Trophoblast cell (in vitro differentiated cells and primary cell): ENCODE data around the gene ELP1.
A peak's percentile ranks its signal among the peaks of the same experiment; 100 is the strongest.
"Not testable (repeated sequence)": the region's sequence is repeated elsewhere in the genome, so short reads cannot be mapped to it uniquely, and the experiment has no call there.

Experiments used
- DNase-seq, 2 donors: peaks; one replicate each; pipeline ENCODE4 v3.0.0-alpha.2; 2016
- H2AFZ ChIP-seq: 2 replicates; pipeline ENCODE4 v1.6.1; 2013; ENCODE audit warnings: low read length, moderate library complexity, mild to moderate bottlenecking; ENCODE audit not compliant: insufficient read depth, poor library complexity
- H2AK5ac ChIP-seq: 2 replicates; pipeline ENCODE4 v1.6.1; 2013; ENCODE audit warnings: mild to moderate bottlenecking, low read length
- H2BK120ac ChIP-seq: 2 replicates; pipeline ENCODE4 v1.6.1; 2013; ENCODE audit warnings: low read length, mild to moderate bottlenecking, moderate library complexity; ENCODE audit not compliant: insufficient read depth, poor library complexity
- H2BK12ac ChIP-seq: 2 replicates; pipeline ENCODE4 v1.6.1; 2013; ENCODE audit warnings: mild to moderate bottlenecking, low read length, moderate library complexity
- H2BK5ac ChIP-seq: 2 replicates; pipeline ENCODE4 v1.6.1; 2013; ENCODE audit warnings: low read length, low read depth, moderate library complexity, mild to moderate bottlenecking; ENCODE audit not compliant: poor library complexity
- H3K14ac ChIP-seq: 2 replicates; pipeline ENCODE4 v1.6.1; 2013; ENCODE audit warnings: mild to moderate bottlenecking, low read length
- H3K18ac ChIP-seq: 2 replicates; pipeline ENCODE4 v1.6.1; 2013; ENCODE audit warnings: mild to moderate bottlenecking, low read length
- H3K23ac ChIP-seq: 2 replicates; pipeline ENCODE4 v1.6.1; 2013; ENCODE audit warnings: low read length
- H3K27ac ChIP-seq: 2 replicates; pipeline ENCODE4 v1.5.1; 2013; ENCODE audit warnings: low read depth, mild to moderate bottlenecking, inconsistent platforms, low read length, moderate library complexity
- H3K27me3 ChIP-seq: 2 replicates; pipeline ENCODE4 v1.6.1; 2013; ENCODE audit warnings: inconsistent platforms, mild to moderate bottlenecking, low read length, moderate library complexity; ENCODE audit not compliant: insufficient read depth
- H3K36me3 ChIP-seq, 2 experiments: 1 replicate in 1 of 2; 2 replicates in 1 of 2; pipeline ENCODE4 v1.6.1; 2013; ENCODE audit warnings: low read length in 2 of 2, mild to moderate bottlenecking in 2 of 2, moderate library complexity in 1 of 2; ENCODE audit not compliant: insufficient read depth in 2 of 2, control insufficient read depth in 1 of 2
- H3K4ac ChIP-seq: 2 replicates; pipeline ENCODE4 v1.6.1; 2013; ENCODE audit warnings: low read depth, mild to moderate bottlenecking, low read length, moderate library complexity
- H3K4me1 ChIP-seq, 2 experiments: 1 replicate in 1 of 2; 2 replicates in 1 of 2; pipeline ENCODE4 v1.6.1; 2013; ENCODE audit warnings: low read length in 2 of 2, mild to moderate bottlenecking in 2 of 2, moderate library complexity in 1 of 2; ENCODE audit not compliant: insufficient read depth in 2 of 2, control insufficient read depth in 1 of 2
- H3K4me2 ChIP-seq: 2 replicates; pipeline ENCODE4 v1.6.1; 2013; ENCODE audit warnings: inconsistent platforms, mild to moderate bottlenecking, low read length, moderate library complexity
- H3K4me3 ChIP-seq: 2 replicates; pipeline ENCODE4 v1.5.1; 2013; ENCODE audit warnings: mild to moderate bottlenecking, low read depth, low read length, inconsistent platforms
- H3K79me1 ChIP-seq: one replicate; pipeline ENCODE4 v1.6.1; 2013; ENCODE audit warnings: low read length
- H3K79me2 ChIP-seq: 2 replicates; pipeline ENCODE4 v1.6.1; 2013; ENCODE audit warnings: low read length, mild to moderate bottlenecking; ENCODE audit not compliant: control insufficient read depth, insufficient read depth, poor library complexity
- H3K9ac ChIP-seq: 2 replicates; pipeline ENCODE4 v1.6.1; 2013; ENCODE audit warnings: mild to moderate bottlenecking, low read length
- H3K9me3 ChIP-seq: 2 replicates; pipeline ENCODE4 v1.6.1; 2013; ENCODE audit warnings: low read depth, mild to moderate bottlenecking, control low read depth, inconsistent platforms, low read length; ENCODE audit not compliant: insufficient read depth
- H4K12ac ChIP-seq: 2 replicates; pipeline ENCODE4 v1.6.1; 2013; ENCODE audit warnings: low read depth, mild to moderate bottlenecking, low read length, moderate library complexity
- H4K8ac ChIP-seq: 2 replicates; pipeline ENCODE4 v1.6.1; 2013; ENCODE audit warnings: low read depth, mild to moderate bottlenecking, low read length, moderate library complexity
- H4K91ac ChIP-seq: one replicate; pipeline ENCODE4 v1.6.1; 2013; ENCODE audit warnings: low read depth, mild to moderate bottlenecking, low read length, moderate library complexity
- WGBS: extraction: QIAGEN DNeasy Blood & Tissue Kit; methylation state at CpG from one replicate; pipeline ENCODE4 v1.1.7; 2013; ENCODE audit warnings: missing lambda C conversion rate; ENCODE audit not compliant: insufficient read length, insufficient coverage; ENCODE audit errors: extremely low coverage; 5-methylcytosine and 5-hydroxymethylcytosine counted together

ELP1 gene

GRCh38 chr9:108839561-108839960, 94.4 kb downstream of the ELP1 start:
- not testable (repeated sequence) for H3K4me2 ChIP-seq, DNase-seq, H3K14ac ChIP-seq, H2BK12ac ChIP-seq, H3K4me3 ChIP-seq, H3K27ac ChIP-seq, H2BK5ac ChIP-seq, H3K79me2 ChIP-seq, H3K18ac ChIP-seq, H3K23ac ChIP-seq, H3K79me1 ChIP-seq, H3K4me1 ChIP-seq, H3K27me3 ChIP-seq, H2AK5ac ChIP-seq, H3K4ac ChIP-seq, H2BK120ac ChIP-seq, H4K12ac ChIP-seq, H2AFZ ChIP-seq, H3K9ac ChIP-seq, H4K8ac ChIP-seq, H3K9me3 ChIP-seq, H3K36me3 ChIP-seq, H4K91ac ChIP-seq
- no CpG with 5 or more reads among the region's 5 CpGs for WGBS

DNA sequence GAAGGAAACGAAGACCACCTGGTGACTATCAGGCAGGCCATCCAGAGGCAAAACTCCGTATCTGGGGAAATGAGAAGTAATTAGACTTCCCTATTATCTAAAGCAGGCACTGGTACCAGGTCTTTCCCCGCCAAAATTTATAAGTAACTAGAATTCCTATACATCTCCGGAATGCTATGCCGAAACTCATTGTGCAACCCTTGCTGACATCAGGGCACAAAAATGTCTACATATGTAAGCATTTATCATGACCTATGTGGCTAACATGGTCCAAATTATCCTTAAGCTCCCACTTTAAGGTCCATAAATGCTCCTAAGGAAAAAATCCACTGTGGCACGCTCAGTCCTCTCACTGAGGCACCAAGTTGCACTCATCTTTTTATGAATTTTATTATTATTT, 95.9 kb downstream of the ELP1 start:
- WGBS, result no CpG with 5 or more reads among the region's 6 CpGs
- no peak overlapping the region for H2BK12ac ChIP-seq
- H4K12ac ChIP-seq, result no peak overlapping the region

GRCh38 chr9:108837530-108837929, 96.4 kb downstream of the ELP1 start:
- H3K27ac ChIP-seq, result no peak overlapping the region
- no peak for DNase-seq
- no peak overlapping the region for H3K4ac ChIP-seq
- H3K18ac ChIP-seq, result no peak overlapping the region
- H3K9me3 ChIP-seq, result no peaks in the 10 kb centered on the region
- no CpG with 5 or more reads among the region's 4 CpGs for WGBS
- H2AFZ ChIP-seq, result no peak overlapping the region
- H3K23ac ChIP-seq, result no peak overlapping the region
- H3K4me3 ChIP-seq, result no peak overlapping the region
- no peaks in the 10 kb centered on the region for H3K4me1 ChIP-seq
- H3K9ac ChIP-seq, result no peak overlapping the region
- H3K79me2 ChIP-seq, result no peaks in the 10 kb centered on the region
- no peak overlapping the region for H2BK12ac ChIP-seq
- no peaks in the 10 kb centered on the region for H3K79me1 ChIP-seq
- no peak overlapping the region for H2AK5ac ChIP-seq
- no peak overlapping the region for H3K4me2 ChIP-seq
- H3K27me3 ChIP-seq, result no peaks in the 10 kb centered on the region
- H3K36me3 ChIP-seq, result no peaks in the 10 kb centered on the region
- no peak overlapping the region for H4K12ac ChIP-seq
- no peak overlapping the region for H2BK5ac ChIP-seq
- no peak overlapping the region for H3K14ac ChIP-seq
- H2BK120ac ChIP-seq, result no peak overlapping the region
- no peak overlapping the region for H4K8ac ChIP-seq
- no peak overlapping the region for H4K91ac ChIP-seq

More for the DNA sequence above, 95.9 kb downstream of the ELP1 start:
- DNase-seq, result peak; percentile 86 to 94
- Histone ChIP-seq H3K27me3 (no peaks in the 10 kb centered on the region), H3K9me3 (no peaks in the 10 kb centered on the region), H3K79me1 (no peaks in the 10 kb centered on the region), H3K4me2 (no peak overlapping the region), H3K23ac (no peak overlapping the region), H3K4ac (no peak overlapping the region), H2BK120ac (no peak overlapping the region), H2AFZ (no peak overlapping the region), H3K4me1 (no peaks in the 10 kb centered on the region), H3K4me3 (no peak overlapping the region), H3K79me2 (no peaks in the 10 kb centered on the region), H4K8ac (no peak overlapping the region), H3K14ac (no peak overlapping the region), H2AK5ac (no peak overlapping the region), H3K9ac (no peak overlapping the region), H3K18ac (no peak overlapping the region), H2BK5ac (no peak overlapping the region), H4K91ac (no peak overlapping the region), H3K36me3 (no peaks in the 10 kb centered on the region), H3K27ac (no peak overlapping the region)

GRCh38 chr9:108836781-108837180, 97.1 kb downstream of the ELP1 start:
- Histone ChIP-seq H3K27ac (no peak overlapping the region), H2BK5ac (no peak overlapping the region), H2BK120ac (no peak overlapping the region), H3K9me3 (no peaks in the 10 kb centered on the region), H3K27me3 (no peaks in the 10 kb centered on the region), H4K12ac (no peak overlapping the region), H3K14ac (no peak overlapping the region), H3K9ac (no peak overlapping the region), H2BK12ac (no peak overlapping the region), H4K91ac (no peak overlapping the region), H3K79me1 (no peaks in the 10 kb centered on the region), H3K18ac (no peak overlapping the region), H3K79me2 (no peaks in the 10 kb centered on the region), H3K23ac (no peak overlapping the region), H3K4ac (no peak overlapping the region), H2AFZ (no peak overlapping the region), H4K8ac (no peak overlapping the region), H3K36me3 (no peaks in the 10 kb centered on the region), H3K4me1 (no peaks in the 10 kb centered on the region), H3K4me3 (no peak overlapping the region), H3K4me2 (no peak overlapping the region), H2AK5ac (no peak overlapping the region)
- no CpG with 5 or more reads among the region's 5 CpGs for WGBS
- DNase-seq, result peak; percentile 63 to 78
